H1 (cell line): ENCODE results near the gene SUMF1. TPM values are rescaled to one million over a fixed set of nuclear protein-coding genes. Genes with fewer than 3 reads are reported as not detected.

Experiments used
- CTCF ChIA-PET: fragments of 300-600 bp; sonication (Branson Sonifier 250); formaldehyde crosslinking; loops from one replicate; lab custom pipeline; 2021; ENCODE audit not compliant: partially characterized antibody; lab: Charles Lee
- POLR2A ChIA-PET: fragments of 300-600 bp; sonication (Branson Sonifier 250); formaldehyde crosslinking; loops from one replicate; lab custom pipeline; 2021; ENCODE audit warnings: inconsistent platforms; ENCODE audit not compliant: partially characterized antibody; lab: Charles Lee
- DNase-seq, 2 experiments: peaks; one replicate each; pipeline versions ENCODE4 v3.0.0 to v3.0.0-alpha.2; 2010 to 2022; ENCODE audit warnings: low spot score in 2 of 2, low read depth in 1 of 2, mixed read lengths in 1 of 2
- FAIRE-seq: peaks from 2 replicates; lab custom pipeline; 2011; peaks lifted over from hg19 to GRCh38; lab: Jason Lieb, UNC
- H2AFZ ChIP-seq: 2 replicates; pipeline ENCODE4 v1.8.1; 2012; ENCODE audit warnings: low read length, inconsistent platforms
- H2AK5ac ChIP-seq: 2 replicates; pipeline ENCODE4 v1.6.1; 2013; ENCODE audit warnings: low read depth, low read length
- H2BK120ac ChIP-seq: replicated peaks from 2 replicates; pipeline ENCODE3; 2013; ENCODE audit warnings: low read depth, low read length, inconsistent platforms
- H2BK12ac ChIP-seq: 2 replicates; pipeline ENCODE4 v1.6.1; 2013; ENCODE audit warnings: low read depth, low read length
- H2BK15ac ChIP-seq: 2 replicates; pipeline ENCODE4 v1.6.1; 2013; ENCODE audit warnings: low read length
- H2BK20ac ChIP-seq: 2 replicates; pipeline ENCODE4 v1.6.1; 2013; ENCODE audit warnings: low read length
- H2BK5ac ChIP-seq: 2 replicates; pipeline ENCODE4 v1.6.1; 2013; ENCODE audit warnings: low read depth, low read length
- H3K14ac ChIP-seq: 2 replicates; pipeline ENCODE4 v1.6.1; 2013; ENCODE audit warnings: inconsistent platforms; ENCODE audit not compliant: insufficient read length
- H3K18ac ChIP-seq: 2 replicates; pipeline ENCODE4 v1.6.1; 2013; ENCODE audit warnings: low read length; ENCODE audit errors: extremely low read depth
- H3K23ac ChIP-seq: 2 replicates; pipeline ENCODE4 v1.6.1; 2013; ENCODE audit warnings: inconsistent platforms; ENCODE audit not compliant: insufficient read length
- H3K23me2 ChIP-seq: 2 replicates; pipeline ENCODE4 v1.6.1; 2013; ENCODE audit warnings: low read depth, low read length
- H3K27ac ChIP-seq: 2 replicates; pipeline ENCODE4 v1.6.1; 2011; ENCODE audit warnings: low read depth, low read length, inconsistent platforms
- H3K27me3 ChIP-seq, 4 experiments: replicated peaks in 1 of 4; 1 replicate in 1 of 4; 2 replicates in 3 of 4; pipeline versions ENCODE4 v1.6.1 to v1.8.1; 2011 to 2013; ENCODE audit warnings: low read length in 3 of 4, mild to moderate bottlenecking in 3 of 4, inconsistent platforms in 2 of 4, mixed read lengths in 2 of 4, moderate library complexity in 1 of 4; ENCODE audit not compliant: control insufficient read depth in 3 of 4, insufficient read depth in 3 of 4; ENCODE audit errors: extremely low read depth in 1 of 4
- H3K36me3 ChIP-seq, 4 experiments: 2 replicates each; pipeline versions ENCODE4 v1.6.1 to v1.8.1; 2011 to 2013; ENCODE audit warnings: mild to moderate bottlenecking in 4 of 4, low read length in 3 of 4, moderate library complexity in 2 of 4, control low read depth in 1 of 4, inconsistent platforms in 1 of 4; ENCODE audit not compliant: insufficient read depth in 4 of 4, control insufficient read depth in 2 of 4
- H3K4ac ChIP-seq: replicated peaks from 2 replicates; pipeline ENCODE3; 2013; ENCODE audit warnings: low read length, low read depth, mixed read lengths, inconsistent platforms; ENCODE audit not compliant: insufficient read length
- H3K4me1 ChIP-seq, 4 experiments: replicated peaks in 1 of 4; 1 replicate in 1 of 4; 2 replicates in 3 of 4; pipeline versions ENCODE4 v1.6.1 to v1.8.1; 2011 to 2013; ENCODE audit warnings: low read length in 3 of 4, inconsistent platforms in 2 of 4, mixed read lengths in 1 of 4; ENCODE audit not compliant: insufficient read depth in 4 of 4, control insufficient read depth in 3 of 4
- H3K4me2 ChIP-seq, 2 experiments: 2 replicates each; pipeline versions ENCODE4 v1.6.1 to v1.8.1; 2011 to 2013; ENCODE audit warnings: low read depth in 2 of 2, low read length in 2 of 2, control low read depth in 1 of 2, inconsistent platforms in 1 of 2, mild to moderate bottlenecking in 1 of 2; ENCODE audit not compliant: insufficient read depth in 1 of 2
- H3K4me3 ChIP-seq, 4 experiments: fragments of 200-600, 300-600 bp in 1 of 4; sonication (generic), shearing (Covaris generic), sonication (Bioruptor Twin) in 1 of 4; 2 replicates each; pipeline versions ENCODE4 v1.5.1 to v1.8.1; 2011 to 2016; ENCODE audit warnings: low read length in 4 of 4, low read depth in 3 of 4, control low read depth in 2 of 4, inconsistent platforms in 2 of 4, mild to moderate bottlenecking in 2 of 4, mixed read lengths in 1 of 4, moderate library complexity in 1 of 4; ENCODE audit not compliant: insufficient read depth in 2 of 4; ENCODE audit errors: extremely low read depth in 1 of 4
- H3K56ac ChIP-seq: replicated peaks from 2 replicates; pipeline ENCODE3; 2013; ENCODE audit warnings: low read depth, mild to moderate bottlenecking, mixed read lengths, low read length, inconsistent platforms; ENCODE audit not compliant: insufficient read length
- H3K79me1 ChIP-seq: 2 replicates; pipeline ENCODE4 v1.6.1; 2013; ENCODE audit warnings: low read depth, low read length, control low read depth
- H3K79me2 ChIP-seq, 2 experiments: 2 replicates each; pipeline versions ENCODE4 v1.6.1 to v1.8.1; 2012 to 2013; ENCODE audit warnings: low read length in 2 of 2, mild to moderate bottlenecking in 2 of 2, inconsistent platforms in 1 of 2; ENCODE audit not compliant: insufficient read depth in 2 of 2, control insufficient read depth in 1 of 2
- H3K9ac ChIP-seq, 4 experiments: replicated peaks in 1 of 4; 1 replicate in 1 of 4; 2 replicates in 3 of 4; pipeline versions ENCODE4 v1.6.1 to v1.8.1; 2011 to 2013; ENCODE audit warnings: low read depth in 3 of 4, low read length in 3 of 4, control low read depth in 2 of 4, mild to moderate bottlenecking in 2 of 4, moderate library complexity in 2 of 4, inconsistent platforms in 1 of 4; ENCODE audit errors: extremely low read depth in 1 of 4
- H3K9me3 ChIP-seq, 2 experiments: 2 replicates each; pipeline versions ENCODE4 v1.6.1 to v1.8.1; 2012 to 2013; ENCODE audit warnings: mild to moderate bottlenecking in 2 of 2, moderate library complexity in 2 of 2, control low read depth in 1 of 2, inconsistent platforms in 1 of 2, low read depth in 1 of 2, low read length in 1 of 2, mixed read lengths in 1 of 2; ENCODE audit not compliant: insufficient read depth in 2 of 2
- H4K20me1 ChIP-seq, 2 experiments: replicated peaks in 1 of 2; 2 replicates each; pipeline versions ENCODE3 to v1.8.1; 2011 to 2013; ENCODE audit warnings: inconsistent platforms in 2 of 2, low read length in 2 of 2, mild to moderate bottlenecking in 1 of 2; ENCODE audit not compliant: insufficient read depth in 2 of 2, control insufficient read depth in 1 of 2
- H4K5ac ChIP-seq: 2 replicates; pipeline ENCODE4 v1.6.1; 2013; ENCODE audit warnings: low read length, low read depth, mixed read lengths, inconsistent platforms; ENCODE audit not compliant: insufficient read length
- H4K8ac ChIP-seq: 2 replicates; pipeline ENCODE4 v1.8.0; 2013; ENCODE audit warnings: mild to moderate bottlenecking, moderate library complexity, low read length, inconsistent platforms; ENCODE audit not compliant: insufficient read depth; ENCODE audit errors: extremely low read depth
- H4K91ac ChIP-seq: replicated peaks from 2 replicates; pipeline ENCODE3; 2013; ENCODE audit warnings: low read length, mixed read lengths, inconsistent platforms; ENCODE audit not compliant: insufficient read length
- ASH2L ChIP-seq: fragments of 200-600, 300-600 bp; sonication (generic); IDR thresholded peaks from one replicate; pipeline ENCODE4 v1.7.1; 2017; ENCODE audit warnings: low read length
- BCL11A ChIP-seq, 2 experiments: IDR thresholded peaks; one replicate each; pipeline ENCODE4 v1.6.1; 2011; ENCODE audit warnings: low read depth in 2 of 2, low read length in 2 of 2, mild to moderate bottlenecking in 2 of 2
- CEBPB ChIP-seq: IDR thresholded peaks from 2 replicates; pipeline ENCODE4 v1.6.1; 2012; ENCODE audit warnings: low read depth, low read length
- CTBP2 ChIP-seq: IDR thresholded peaks from 2 replicates; pipeline ENCODE4 v1.7.0; 2011; ENCODE audit warnings: borderline replicate concordance, mild to moderate bottlenecking, moderate library complexity, mixed read lengths, low read length; ENCODE audit not compliant: insufficient read depth, insufficient read length
- EP300 ChIP-seq, 2 experiments: IDR thresholded peaks; 1 replicate in 1 of 2; 2 replicates in 1 of 2; pipeline ENCODE4 v1.6.1; 2011 to 2012; ENCODE audit warnings: low read depth in 2 of 2, low read length in 2 of 2, mild to moderate bottlenecking in 2 of 2, borderline replicate concordance in 1 of 2, inconsistent platforms in 1 of 2, moderate library complexity in 1 of 2
- GABPA ChIP-seq: IDR thresholded peaks from 2 replicates; pipeline ENCODE4 v1.6.1; 2011; ENCODE audit warnings: mild to moderate bottlenecking, low read length, moderate library complexity, borderline replicate concordance; ENCODE audit not compliant: insufficient read depth
- NANOG ChIP-seq: IDR thresholded peaks from 2 replicates; pipeline ENCODE4 v1.6.1; 2011; ENCODE audit warnings: low read length, low read depth, mild to moderate bottlenecking, inconsistent platforms; ENCODE audit not compliant: insufficient read depth, poor library complexity, severe bottlenecking
- RAD21 ChIP-seq, 2 experiments: IDR thresholded peaks in 1 of 2; conservative IDR thresholded peaks in 1 of 2; 2 replicates each; pipeline ENCODE4 v1.6.1; 2011; ENCODE audit warnings: low read depth in 2 of 2, low read length in 2 of 2, improper control_type of control experiment in 1 of 2, inconsistent platforms in 1 of 2, mild to moderate bottlenecking in 1 of 2, moderate library complexity in 1 of 2
- SIRT6 ChIP-seq: IDR thresholded peaks from one replicate; pipeline ENCODE4 v1.7.1; 2012; ENCODE audit warnings: low read length, inconsistent platforms
- SP1 ChIP-seq: IDR thresholded peaks from 2 replicates; pipeline ENCODE4 v1.6.1; 2011; ENCODE audit warnings: low read depth, low read length
- SRF ChIP-seq: IDR thresholded peaks from 2 replicates; pipeline ENCODE4 v1.6.1; 2011; ENCODE audit warnings: mild to moderate bottlenecking, low read depth, low read length, moderate library complexity
- TAF1 ChIP-seq: IDR thresholded peaks from 2 replicates; pipeline ENCODE4 v1.6.1; 2011; ENCODE audit warnings: mild to moderate bottlenecking, low read depth, low read length
- WGBS, 2 experiments: shearing (Covaris generic) in 1 of 2; methylation state at CpG; one replicate each; pipeline versions ENCODE4 v1.1.6 to v1.1.7; 2013 to 2015; ENCODE audit warnings: low lambda C conversion rate in 2 of 2, mixed read lengths in 2 of 2, inconsistent platforms in 1 of 2, low coverage in 1 of 2, missing lambda C conversion rate in 1 of 2; ENCODE audit not compliant: insufficient replicate concordance in 2 of 2, insufficient coverage in 1 of 2, insufficient read length in 1 of 2; ENCODE audit errors: extremely low coverage in 1 of 2, missing lambda C conversion rate in 1 of 2; 5-methylcytosine and 5-hydroxymethylcytosine counted together
- polyA plus RNA-seq, 7 experiments: library from polyadenylated mRNA; depleted of rRNA in 3 of 7; stranded (reverse) in 5 of 7; unstranded in 2 of 7; fragments of >200 nt in 5 of 7; fragments of 200-250 nt in 2 of 7; gene quantifications; 1 replicate in 5 of 7; 2 replicates in 1 of 7; 4 replicates in 1 of 7; pipeline versions ENCODE4 v1.2.1 to v1.2.3, GENCODE V29; 2011 to 2013; ENCODE audit warnings: missing spikeins in 2 of 7, mixed read lengths in 2 of 7
- total RNA-seq: library from RNA; stranded (reverse); fragmentation: NEBNext Ultra II Directional; extraction: Animal tissue kit (Norgen Biotek cat#: 25700); gene quantifications from 2 replicates; pipeline ENCODE4 v1.2.1, GENCODE V29; 2021

Gene SUMF1
- total and polyA plus RNA-seq, 2 of the 8 experiments (the other 6 are each of a cell fraction or from before 2014, with no cell fraction given), result 12.5 to 15.0 TPM

DNA sequence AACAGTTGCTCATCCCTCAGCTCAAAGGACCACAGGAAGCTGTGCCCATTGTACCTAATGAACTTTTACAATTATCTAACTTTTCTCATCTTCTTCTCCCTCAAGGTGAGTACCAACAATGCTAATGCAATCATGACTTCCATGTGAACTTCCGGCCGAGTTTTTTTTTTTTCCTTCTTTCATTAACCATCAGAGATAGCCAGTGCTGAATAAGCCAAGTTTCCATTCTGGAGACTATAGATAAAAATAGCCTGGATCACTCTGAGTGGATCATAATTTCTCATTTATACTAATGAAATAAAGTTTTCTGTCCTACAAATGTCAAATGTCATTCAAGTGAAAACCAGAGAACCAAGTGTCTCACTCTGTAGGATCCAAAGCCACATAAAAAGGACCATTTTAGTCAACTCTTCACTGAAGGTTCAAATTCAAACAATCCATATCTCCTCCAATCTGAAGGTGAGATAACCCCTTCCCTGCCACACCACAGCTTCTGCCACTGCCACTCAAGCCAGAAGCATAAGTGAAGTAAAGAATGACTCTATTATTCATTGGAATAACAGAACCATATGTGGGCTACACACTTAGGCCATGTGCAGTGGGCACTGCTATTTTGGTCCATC, 5.5 kb downstream of the SUMF1 start:
- Histone ChIP-seq H2BK20ac (no peak overlapping the region), H3K18ac (no peak overlapping the region), H2BK120ac (no peak overlapping the region), H4K91ac (no peak overlapping the region), H3K27me3 (no peaks in the 10 kb centered on the region), H3K36me3 (no peaks in the 10 kb centered on the region), H3K27ac (no peak overlapping the region), H3K23me2 (no peaks in the 10 kb centered on the region; the same call in 1 of the 2 replicates), H3K14ac (no peak overlapping the region), H3K9ac (no peak overlapping the region), H3K56ac (no peak overlapping the region), H2AFZ (no peak overlapping the region), H3K23ac (no peak overlapping the region), H3K4ac (no peak overlapping the region), H2BK15ac (no peak overlapping the region), H3K9me3 (no peaks in the 10 kb centered on the region), H2BK5ac (no peak overlapping the region), H4K8ac (no peak overlapping the region), H4K5ac (no peak overlapping the region), H3K4me3 (no peak overlapping the region), H3K4me2 (no peak overlapping the region), H3K4me1 (no peaks in the 10 kb centered on the region), H3K79me2 (peaks cover 0 to 3% of the 10 kb centered on the region in 2 experiments; a peak in 1 of 4 replicates), H2AK5ac (no peak overlapping the region), H4K20me1 (no peaks in the 10 kb centered on the region), H2BK12ac (no peak overlapping the region), H3K79me1 (no peaks in the 10 kb centered on the region)
- FAIRE-seq (no peak), DNase-seq (no peak)
- TF ChIP-seq NANOG (no peak), BCL11A (IDR thresholded peaks at IDR 0.05; ENCODE audit: low read depth in 2 of 2, low read length in 2 of 2) (no peak), SIRT6 (no peak), SRF (no peak), TAF1 (no peak), ASH2L (no peak), GABPA (no peak), CTBP2 (no peak), CEBPB (no peak), EP300 (IDR thresholded peaks at IDR 0.05; ENCODE audit: borderline replicate concordance in 1 of 2, low read depth in 2 of 2, low read length in 2 of 2) (no peak), SP1 (no peak), RAD21 (IDR thresholded peaks at IDR 0.05 in 1 of 2, conservative IDR thresholded peaks at IDR 0.05 in 1 of 2; ENCODE audit: low read depth in 2 of 2, low read length in 2 of 2) (no peak)
- WGBS, 2 experiments, result 82% methylated on average over 2 of the region's 2 CpGs; no CpG with 5 or more reads in 1 of the 2 experiments
- ChIA-PET POLR2A (interaction anchor here (1.1 to 1.4 kb wide), 2 partner anchors 13 to 31 kb away, joined by 3 read pairs; partner anchors contain the start of gene ITPR1), CTCF (interaction anchor here (0.6 to 1.4 kb wide), 5 partner anchors 9 to 127 kb away, joined by 3 to 7 read pairs (median 3); no protein-coding TSS in a partner anchor)
